NCI-H1105 (cell line): ENCODE data around the gene TMEM156.

Source experiments
- DNase-seq: peaks from one replicate; lab custom pipeline; 2025; lab: John Stamatoyannopoulos, UW

Gene TMEM156

DNA sequence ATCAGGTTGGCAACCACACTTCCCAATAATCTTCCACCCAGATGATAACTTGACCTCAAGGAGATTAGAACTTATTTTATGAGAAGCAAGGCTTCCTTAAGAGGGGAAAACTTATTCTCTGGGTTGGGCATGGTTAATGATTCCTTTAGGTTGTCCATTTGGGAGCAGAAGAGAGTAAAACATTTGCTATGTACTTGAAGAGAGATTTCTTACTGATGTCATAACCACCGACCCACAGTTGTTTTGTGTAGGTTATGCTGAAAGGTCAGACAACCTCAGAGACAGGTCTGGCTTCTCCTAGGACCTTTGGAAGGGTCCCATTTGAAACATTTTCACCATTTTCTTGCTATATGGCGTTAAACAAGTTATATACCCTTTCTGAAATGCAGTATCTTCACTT, 108.5 kb downstream of the TMEM156 start:
- DNase-seq: no peak

DNA sequence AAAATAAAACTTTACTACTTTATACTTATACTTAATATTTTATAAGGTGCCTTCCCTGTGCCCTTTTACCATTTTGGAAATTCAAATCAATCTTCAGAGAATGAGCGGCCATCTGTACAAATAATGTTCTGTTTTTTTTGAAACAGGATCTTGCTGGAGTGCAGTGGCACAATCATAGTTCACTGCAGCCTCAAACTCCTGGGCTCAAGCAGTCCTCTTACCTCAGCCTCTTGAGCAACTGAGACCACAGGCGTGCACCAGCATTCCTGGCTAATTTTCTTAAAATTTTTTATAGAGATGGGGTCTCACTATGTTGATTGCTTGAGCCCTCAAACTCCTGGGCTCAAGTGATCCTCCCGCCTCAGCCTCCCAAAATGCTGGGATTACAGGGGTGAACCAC, 111.1 kb downstream of the TMEM156 start:
- DNase-seq: no peak

DNA sequence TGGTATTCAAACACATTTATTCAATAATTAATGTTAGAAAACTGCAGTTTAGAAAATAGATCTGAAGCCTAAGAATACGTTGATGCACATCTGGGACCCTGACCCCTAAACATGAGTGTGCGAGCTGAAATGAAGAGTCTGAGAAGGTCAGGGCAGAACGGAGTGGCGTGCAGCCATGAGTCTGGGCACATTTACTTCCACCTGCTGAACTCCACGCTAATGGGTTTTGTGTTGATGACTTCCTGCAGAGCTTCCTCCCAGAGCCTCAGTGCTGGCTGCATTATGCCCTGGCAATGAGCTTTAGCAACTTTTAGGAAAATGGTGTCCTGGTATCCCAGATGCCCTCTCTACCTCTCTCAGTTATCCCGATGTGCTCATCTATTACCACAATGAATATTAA, 111.5 kb downstream of the TMEM156 start:
- no peak for DNase-seq

DNA sequence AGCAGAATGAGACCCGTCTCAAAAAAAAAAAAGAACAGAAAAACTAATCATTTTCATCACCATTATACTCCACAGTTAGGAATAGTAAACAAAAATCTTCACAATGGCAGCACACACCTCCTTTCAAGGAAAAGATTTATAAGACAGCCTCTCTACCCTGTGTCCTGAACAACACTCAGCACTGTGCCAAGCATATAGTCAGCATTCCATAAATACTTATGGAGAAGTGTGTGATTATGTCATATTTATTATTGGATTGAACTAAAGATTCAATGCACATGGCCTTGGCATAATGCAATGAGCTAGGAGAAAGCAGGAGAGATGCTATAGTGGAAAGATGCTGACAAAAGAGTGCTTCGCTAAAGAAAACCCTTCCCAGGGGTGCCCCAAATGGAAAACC, 112.0 kb downstream of the TMEM156 start:
- no peak for DNase-seq

DNA sequence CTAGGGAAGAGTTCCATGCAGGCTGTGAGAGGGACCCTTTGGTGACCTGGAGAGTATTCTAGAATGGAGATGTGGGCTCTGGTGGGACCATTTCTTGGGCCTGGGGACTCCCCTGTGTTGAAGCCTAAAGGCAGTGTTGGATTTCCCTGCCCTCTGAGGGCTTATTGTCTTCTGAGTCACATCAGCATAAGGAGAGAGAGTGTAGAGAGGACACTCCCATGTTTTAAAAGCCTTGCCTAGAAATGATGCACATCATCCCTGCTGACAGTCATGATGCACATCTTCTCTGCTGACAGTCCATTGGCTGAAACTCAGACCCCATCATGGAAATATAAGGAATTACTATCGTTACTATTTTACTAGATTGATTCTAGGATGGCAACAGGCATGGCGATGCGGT, 112.7 kb downstream of the TMEM156 start:
- no peak for DNase-seq

DNA sequence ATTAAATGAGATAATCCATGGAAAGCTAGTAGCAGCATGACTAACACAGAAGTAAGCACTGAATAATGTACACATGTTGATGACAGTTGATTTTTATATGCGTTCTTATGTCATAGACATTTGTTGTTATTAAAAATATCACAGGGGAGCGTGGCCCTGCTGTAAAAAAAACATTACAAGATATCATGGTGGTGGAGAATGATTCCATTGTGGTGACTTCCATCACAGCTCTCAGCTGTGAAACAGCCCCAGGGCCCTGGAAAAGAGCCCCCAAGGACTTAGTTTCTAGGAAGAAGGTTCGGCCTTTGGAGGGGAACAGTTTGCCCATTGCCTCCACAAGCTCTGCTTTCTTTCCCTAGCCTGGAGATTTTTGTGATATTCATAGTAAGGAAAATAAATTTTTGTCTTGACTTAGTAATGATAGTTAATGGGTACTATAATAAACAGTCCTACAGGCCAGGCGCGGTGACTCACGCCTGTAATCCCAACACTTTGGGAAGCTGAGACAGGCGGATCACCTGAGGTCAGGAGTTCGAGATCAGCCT, 114.7 kb downstream of the TMEM156 start:
- no peak for DNase-seq
